Neural cell (in vitro differentiated cells): ENCODE data around the gene CMAS. TPM values are rescaled to one million over a fixed set of nuclear protein-coding genes. Genes with fewer than 3 reads are reported as not detected.

Source experiments
- H2AFZ ChIP-seq: fragments of 200-600, 300-800 bp; sonication (generic), shearing (Covaris generic); 2 replicates; pipeline ENCODE4 v1.6.0; 2014; ENCODE audit warnings: low read depth, mild to moderate bottlenecking, antibody characterized with exemption, low read length, moderate library complexity
- H3F3A ChIP-seq: fragments of 200-600 bp; shearing (Covaris generic); 2 replicates; pipeline ENCODE4 v1.6.1; 2016; ENCODE audit warnings: mild to moderate bottlenecking, moderate library complexity, mixed read lengths, antibody characterized with exemption, low read length; ENCODE audit not compliant: insufficient read depth, poor library complexity, severe bottlenecking
- H3K27ac ChIP-seq: fragments of 200-600, 300-800 bp; sonication (generic), shearing (Covaris generic); 2 replicates; pipeline ENCODE4 v1.5.1; 2014; ENCODE audit warnings: mild to moderate bottlenecking, low read length, moderate library complexity
- H3K27me3 ChIP-seq: fragments of 300-800, 200-600 bp; sonication (generic), shearing (Covaris generic); 2 replicates; pipeline ENCODE4 v1.6.0; 2014; ENCODE audit warnings: mild to moderate bottlenecking, low read depth, low read length, moderate library complexity; ENCODE audit not compliant: insufficient read depth
- H3K36me3 ChIP-seq: fragments of 300-800, 200-600 bp; sonication (generic), shearing (Covaris generic); 2 replicates; pipeline ENCODE4 v1.5.1; 2014; ENCODE audit warnings: mild to moderate bottlenecking, antibody characterized with exemption, low read length, moderate library complexity; ENCODE audit not compliant: insufficient read depth
- H3K4me2 ChIP-seq: fragments of 300-800, 200-600 bp; sonication (generic), shearing (Covaris generic); 2 replicates; pipeline ENCODE4 v1.6.0; 2014; ENCODE audit warnings: mild to moderate bottlenecking, low read length
- H3K4me3 ChIP-seq: fragments of 300-800, 200-600 bp; sonication (generic), shearing (Covaris generic); 2 replicates; pipeline ENCODE4 v1.5.1; 2014; ENCODE audit warnings: mild to moderate bottlenecking, low read length, moderate library complexity
- H3K79me2 ChIP-seq: fragments of 200-600 bp; shearing (Covaris generic); replicated peaks from 2 replicates; pipeline ENCODE4 v1.6.0; 2014; ENCODE audit warnings: mild to moderate bottlenecking, low read length, moderate library complexity; ENCODE audit not compliant: insufficient read depth
- H3K9ac ChIP-seq: fragments of 300-800, 200-600 bp; sonication (generic), shearing (Covaris generic); 2 replicates; pipeline ENCODE4 v1.6.1; 2016; ENCODE audit warnings: mild to moderate bottlenecking, low read length, mixed read lengths
- H3K9me2 ChIP-seq: fragments of 200-600 bp; shearing (Covaris generic); 2 replicates; pipeline ENCODE4 v1.6.1; 2016; ENCODE audit warnings: mild to moderate bottlenecking, low read length, mixed read lengths; ENCODE audit not compliant: insufficient read depth
- H3K9me3 ChIP-seq: fragments of 200-600, 300-800 bp; sonication (generic), shearing (Covaris generic); 2 replicates; pipeline ENCODE4 v1.6.1; 2016; ENCODE audit warnings: mild to moderate bottlenecking, mixed run types, low read length, moderate library complexity, mixed read lengths
- H4K20me1 ChIP-seq: fragments of 200-600 bp; shearing (Covaris generic); 2 replicates; pipeline ENCODE4 v1.6.1; 2016; ENCODE audit warnings: mild to moderate bottlenecking, mixed run types; ENCODE audit not compliant: insufficient read depth
- EP300 ChIP-seq: fragments of 450-650 bp; conservative IDR thresholded peaks from 2 replicates; pipeline ENCODE4 v1.6.1; 2014; ENCODE audit warnings: antibody characterized with exemption, mild to moderate bottlenecking, moderate library complexity; ENCODE audit not compliant: poor library complexity, severe bottlenecking
- EZH2 ChIP-seq: fragments of 200-600, 300-800 bp; shearing (Covaris generic), sonication (generic); IDR thresholded peaks from 2 replicates; pipeline ENCODE4 v1.6.1; 2014; ENCODE audit warnings: antibody characterized with exemption, low read length, borderline replicate concordance, mild to moderate bottlenecking; ENCODE audit not compliant: insufficient read depth, poor library complexity, severe bottlenecking
- MXI1 ChIP-seq: fragments of 450-650 bp; conservative IDR thresholded peaks from 2 replicates; pipeline ENCODE4 v1.6.1; 2014; ENCODE audit warnings: antibody characterized with exemption, mild to moderate bottlenecking; ENCODE audit not compliant: poor library complexity, severe bottlenecking
- POLR2AphosphoS5 ChIP-seq: IDR thresholded peaks from 2 replicates; pipeline ENCODE4 v1.6.1; 2012
- RAD21 ChIP-seq: fragments of 450-650 bp; conservative IDR thresholded peaks from 2 replicates; pipeline ENCODE4 v1.6.1; 2014; ENCODE audit warnings: antibody characterized with exemption, mild to moderate bottlenecking, moderate library complexity
- SMC3 ChIP-seq: fragments of 450-650 bp; conservative IDR thresholded peaks from 2 replicates; pipeline ENCODE4 v1.6.1; 2014; ENCODE audit warnings: antibody characterized with exemption, mild to moderate bottlenecking, moderate library complexity; ENCODE audit not compliant: poor library complexity
- TAF1 ChIP-seq: IDR thresholded peaks from 2 replicates; pipeline ENCODE4 v1.6.1; 2012; ENCODE audit warnings: low read depth
- polyA plus RNA-seq: library from polyadenylated mRNA; depleted of rRNA; stranded (reverse); fragments of >200 nt; gene quantifications from 2 replicates; pipeline ENCODE4 v1.2.3, GENCODE V29; 2014
- TF ChIP-seq, protein P1 (sequence below): fragments of 450-650 bp; IDR thresholded peaks from 2 replicates; pipeline ENCODE4 v1.5.1; 2014; ENCODE audit warnings: antibody characterized with exemption, mild to moderate bottlenecking, moderate library complexity; ENCODE audit not compliant: poor library complexity, severe bottlenecking
- TF ChIP-seq, protein P2 (sequence below): IDR thresholded peaks from 2 replicates; pipeline ENCODE4 v1.6.1; 2012; ENCODE audit warnings: borderline replicate concordance

Gene CMAS
- polyA plus RNA-seq, 1 donor from 2014 or later, result 85.2 TPM

DNA sequence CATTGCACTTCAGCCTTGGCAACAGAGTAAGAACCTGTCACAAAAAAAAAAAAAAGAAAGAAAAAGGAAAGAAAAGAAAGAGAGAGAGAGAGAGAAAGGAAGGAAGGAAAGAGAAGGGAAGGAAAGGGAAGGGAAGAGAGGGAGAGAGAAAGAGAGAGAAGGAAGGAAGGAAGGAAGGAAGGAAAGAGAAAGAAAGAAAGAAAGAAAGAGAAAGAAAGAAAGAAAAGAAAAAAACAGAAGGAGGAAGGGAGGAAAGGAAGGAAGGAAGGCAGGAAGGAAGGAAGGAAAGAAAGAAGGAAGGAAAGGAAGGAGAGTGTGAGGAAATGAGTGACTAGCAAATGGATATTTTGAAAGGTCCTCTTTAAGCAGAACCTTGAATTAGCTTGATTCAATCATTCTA, 13.3 kb upstream of the CMAS start:
- no peaks in the 10 kb centered on the region for H3F3A ChIP-seq
- H3K36me3 ChIP-seq, result no peaks in the 10 kb centered on the region
- H4K20me1 ChIP-seq, result no peaks in the 10 kb centered on the region
- H3K9ac ChIP-seq, result no peak overlapping the region
- no peaks in the 10 kb centered on the region for H3K9me2 ChIP-seq
- no peak overlapping the region for H3K4me2 ChIP-seq
- H3K4me3 ChIP-seq, result no peak overlapping the region
- no peak for TF ChIP-seq POLR2AphosphoS5
- TF ChIP-seq, protein P1, sequence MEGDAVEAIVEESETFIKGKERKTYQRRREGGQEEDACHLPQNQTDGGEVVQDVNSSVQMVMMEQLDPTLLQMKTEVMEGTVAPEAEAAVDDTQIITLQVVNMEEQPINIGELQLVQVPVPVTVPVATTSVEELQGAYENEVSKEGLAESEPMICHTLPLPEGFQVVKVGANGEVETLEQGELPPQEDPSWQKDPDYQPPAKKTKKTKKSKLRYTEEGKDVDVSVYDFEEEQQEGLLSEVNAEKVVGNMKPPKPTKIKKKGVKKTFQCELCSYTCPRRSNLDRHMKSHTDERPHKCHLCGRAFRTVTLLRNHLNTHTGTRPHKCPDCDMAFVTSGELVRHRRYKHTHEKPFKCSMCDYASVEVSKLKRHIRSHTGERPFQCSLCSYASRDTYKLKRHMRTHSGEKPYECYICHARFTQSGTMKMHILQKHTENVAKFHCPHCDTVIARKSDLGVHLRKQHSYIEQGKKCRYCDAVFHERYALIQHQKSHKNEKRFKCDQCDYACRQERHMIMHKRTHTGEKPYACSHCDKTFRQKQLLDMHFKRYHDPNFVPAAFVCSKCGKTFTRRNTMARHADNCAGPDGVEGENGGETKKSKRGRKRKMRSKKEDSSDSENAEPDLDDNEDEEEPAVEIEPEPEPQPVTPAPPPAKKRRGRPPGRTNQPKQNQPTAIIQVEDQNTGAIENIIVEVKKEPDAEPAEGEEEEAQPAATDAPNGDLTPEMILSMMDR, result no peak
- TF ChIP-seq MXI1, result no peak
- TF ChIP-seq, protein P2, sequence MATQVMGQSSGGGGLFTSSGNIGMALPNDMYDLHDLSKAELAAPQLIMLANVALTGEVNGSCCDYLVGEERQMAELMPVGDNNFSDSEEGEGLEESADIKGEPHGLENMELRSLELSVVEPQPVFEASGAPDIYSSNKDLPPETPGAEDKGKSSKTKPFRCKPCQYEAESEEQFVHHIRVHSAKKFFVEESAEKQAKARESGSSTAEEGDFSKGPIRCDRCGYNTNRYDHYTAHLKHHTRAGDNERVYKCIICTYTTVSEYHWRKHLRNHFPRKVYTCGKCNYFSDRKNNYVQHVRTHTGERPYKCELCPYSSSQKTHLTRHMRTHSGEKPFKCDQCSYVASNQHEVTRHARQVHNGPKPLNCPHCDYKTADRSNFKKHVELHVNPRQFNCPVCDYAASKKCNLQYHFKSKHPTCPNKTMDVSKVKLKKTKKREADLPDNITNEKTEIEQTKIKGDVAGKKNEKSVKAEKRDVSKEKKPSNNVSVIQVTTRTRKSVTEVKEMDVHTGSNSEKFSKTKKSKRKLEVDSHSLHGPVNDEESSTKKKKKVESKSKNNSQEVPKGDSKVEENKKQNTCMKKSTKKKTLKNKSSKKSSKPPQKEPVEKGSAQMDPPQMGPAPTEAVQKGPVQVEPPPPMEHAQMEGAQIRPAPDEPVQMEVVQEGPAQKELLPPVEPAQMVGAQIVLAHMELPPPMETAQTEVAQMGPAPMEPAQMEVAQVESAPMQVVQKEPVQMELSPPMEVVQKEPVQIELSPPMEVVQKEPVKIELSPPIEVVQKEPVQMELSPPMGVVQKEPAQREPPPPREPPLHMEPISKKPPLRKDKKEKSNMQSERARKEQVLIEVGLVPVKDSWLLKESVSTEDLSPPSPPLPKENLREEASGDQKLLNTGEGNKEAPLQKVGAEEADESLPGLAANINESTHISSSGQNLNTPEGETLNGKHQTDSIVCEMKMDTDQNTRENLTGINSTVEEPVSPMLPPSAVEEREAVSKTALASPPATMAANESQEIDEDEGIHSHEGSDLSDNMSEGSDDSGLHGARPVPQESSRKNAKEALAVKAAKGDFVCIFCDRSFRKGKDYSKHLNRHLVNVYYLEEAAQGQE, result no peak
- no peak for TF ChIP-seq RAD21
- no peak for TF ChIP-seq EP300
- TF ChIP-seq SMC3, result no peak
- no peak for TF ChIP-seq EZH2
- TF ChIP-seq TAF1, result no peak
- no peak overlapping the region for H2AFZ ChIP-seq
- no peaks in the 10 kb centered on the region for H3K9me3 ChIP-seq
- H3K27ac ChIP-seq, result no peak overlapping the region
- no peaks in the 10 kb centered on the region for H3K27me3 ChIP-seq
- H3K79me2 ChIP-seq, result no peaks in the 10 kb centered on the region

DNA sequence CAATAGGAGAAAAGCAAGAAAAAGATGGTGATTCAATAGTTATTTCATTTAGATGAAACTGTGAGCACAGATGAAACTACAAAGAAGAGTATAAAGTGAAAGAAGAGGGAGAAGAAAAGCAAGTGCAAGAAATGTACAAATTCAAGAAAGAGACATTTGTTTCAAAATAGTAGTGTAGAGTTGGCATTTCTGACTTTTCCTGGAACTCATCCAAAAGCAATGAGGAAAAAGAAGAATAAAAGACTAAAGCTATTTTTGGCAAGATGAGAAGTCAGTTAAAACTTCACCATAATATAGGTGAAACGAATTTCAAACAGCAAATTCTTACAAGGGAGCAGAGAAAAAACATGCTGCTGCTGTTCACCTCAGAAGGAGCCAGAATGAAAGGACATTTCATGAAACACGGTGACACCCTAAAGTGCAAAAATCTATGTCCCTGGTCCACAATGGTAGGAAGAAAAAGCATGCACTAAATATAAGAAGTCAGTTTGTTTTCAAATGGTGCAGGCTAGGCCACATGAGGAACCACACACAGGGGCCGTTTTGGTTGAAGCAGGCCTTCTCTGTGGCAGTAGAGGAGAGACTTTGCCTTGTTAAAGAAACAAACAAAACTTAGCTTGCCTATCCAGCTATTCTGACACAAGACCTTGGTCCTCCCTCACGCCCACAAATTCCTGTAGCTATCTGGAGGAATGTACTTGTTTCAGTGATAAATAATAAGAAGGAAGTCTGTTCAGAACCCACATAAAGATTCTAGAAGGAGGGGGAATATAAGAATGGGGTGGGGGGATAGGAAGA, 11.1 kb upstream of the CMAS start:
- no peak overlapping the region for H3K4me2 ChIP-seq
- H3K4me3 ChIP-seq, result no peak overlapping the region
- no peaks in the 10 kb centered on the region for H4K20me1 ChIP-seq
- H3K27ac ChIP-seq, result no peak overlapping the region
- no peak overlapping the region for H2AFZ ChIP-seq
- TF ChIP-seq, protein P1, result no peak
- TF ChIP-seq MXI1 (no peak), TAF1 (no peak), SMC3 (no peak), RAD21 (no peak), EP300 (no peak), POLR2AphosphoS5 (no peak), EZH2 (no peak)
- TF ChIP-seq, protein P2, result no peak
- H3K9ac ChIP-seq, result no peak overlapping the region
- H3K36me3 ChIP-seq, result no peaks in the 10 kb centered on the region
- H3F3A ChIP-seq, result no peaks in the 10 kb centered on the region
- no peaks in the 10 kb centered on the region for H3K9me3 ChIP-seq
- no peaks in the 10 kb centered on the region for H3K9me2 ChIP-seq
- no peaks in the 10 kb centered on the region for H3K79me2 ChIP-seq
- no peaks in the 10 kb centered on the region for H3K27me3 ChIP-seq
